ENCODE data around the gene REX1BD. TPM values are rescaled to one million over a fixed set of nuclear protein-coding genes. Genes with fewer than 3 reads are reported as not detected.

Gene REX1BD
- total RNA-seq, 1 experiment from 2014 or later, result 97.1 TPM

GRCh38 chr19:18610556-18611326 is 22.1 kb downstream of the REX1BD start:
- POLR2A ChIA-PET, result no interaction called here
- TF ChIP-seq TCF7L2 (IDR thresholded peaks at IDR 0.05; ENCODE audit: borderline replicate concordance, extremely low read depth, insufficient read depth, insufficient read length), result peak; percentile 60
- TF ChIP-seq YY1 (IDR thresholded peaks at IDR 0.05; ENCODE audit: extremely low read depth, insufficient replicate concordance, low read depth, low read length), result no peak

GRCh38 chr19:18611327-18612050 is 22.9 kb downstream of the REX1BD start:
- no peaks in the 10 kb centered on the region for H4K20me1 ChIP-seq (ENCODE audit: insufficient read depth)
- no peaks in the 10 kb centered on the region for H3K9me2 ChIP-seq (ENCODE audit: insufficient read depth)
- H3K4me2 ChIP-seq (ENCODE audit: low read length), result peak overlapping the region; percentile 40
- TF ChIP-seq ZFX (IDR thresholded peaks at IDR 0.05) (no peak), EZH2 (IDR thresholded peaks at IDR 0.05) (no peak), ELF1 (IDR thresholded peaks at IDR 0.05; ENCODE audit: borderline replicate concordance, low read depth) (no peak), EZH2phosphoT487 (IDR thresholded peaks at IDR 0.05; ENCODE audit: borderline replicate concordance) (no peak), YY1 (IDR thresholded peaks at IDR 0.05; ENCODE audit: extremely low read depth, insufficient replicate concordance, low read depth, low read length) (no peak), POLR2A (IDR thresholded peaks at IDR 0.05; ENCODE audit: borderline replicate concordance, extremely low read depth, insufficient read depth, insufficient read length) (no peak), REST (IDR thresholded peaks at IDR 0.05; ENCODE audit: low read depth) (no peak), ATF3 (IDR thresholded peaks at IDR 0.05) (no peak), CBX3 (IDR thresholded peaks at IDR 0.05; ENCODE audit: low read depth) (no peak), JUND (IDR thresholded peaks at IDR 0.05) (no peak)
- H3K36me3 ChIP-seq (ENCODE audit: control insufficient read depth in 1 of 2, insufficient read depth in 2 of 2, low read length in 2 of 2), result no peaks in the 10 kb centered on the region
- peaks cover 33% of the 10 kb centered on the region; the same call in 1 of the 2 replicates for H3K27me3 ChIP-seq (ENCODE audit: insufficient read depth, low read length)
- POLR2A ChIA-PET, result no interaction called here
- CTCF ChIA-PET, result interaction anchor here (1.6 kb wide), 1 partner anchor 17 kb away, joined by 3 read pairs; no protein-coding TSS in a partner anchor
- H3K4me1 ChIP-seq (ENCODE audit: control insufficient read depth in 1 of 2, insufficient read depth in 2 of 2, low read length in 2 of 2), result peaks cover 22 to 48% of the 10 kb centered on the region in 2 experiments
- no peak overlapping the region for H3K9ac ChIP-seq (ENCODE audit: low read length)
- RAD21 ChIA-PET (ENCODE audit: low non-redundant PET in 1 of 2, low total read pairs in 2 of 2, uncharacterized antibody in 2 of 2, unreplicated experiment in 2 of 2), result no interaction called here
- no peak overlapping the region for H3K27ac ChIP-seq (ENCODE audit: low read depth, low read length)
- ATAC-seq (no peak), DNase-seq (ENCODE audit: low read depth, low spot score) (no peak)
- H3K4me3 ChIP-seq (replicated peaks in 1 of 2; ENCODE audit: low read depth in 1 of 2, low read length in 2 of 2), result no peak overlapping the region
- H3K79me2 ChIP-seq (ENCODE audit: insufficient read depth, low read length), result no peaks in the 10 kb centered on the region
- no TSS peak for BruUV-seq (replicated peaks)
- H2AFZ ChIP-seq (ENCODE audit: low read depth, low read length, poor library complexity, severe bottlenecking), result no peak overlapping the region
- intact Hi-C loops (cut with micrococcal nuclease), result no loop called here
- no peaks in the 10 kb centered on the region for H3K9me3 ChIP-seq (ENCODE audit: control insufficient read depth in 1 of 2, insufficient read depth in 1 of 2, low read depth in 1 of 2, low read length in 2 of 2)

More at GRCh38 chr19:18610556-18611326, 22.1 kb downstream of the REX1BD start:
- DNase-seq (ENCODE audit: low read depth, low spot score) (no peak), ATAC-seq (no peak)
- no TSS peak for BruUV-seq (replicated peaks)
- RAD21 ChIA-PET (ENCODE audit: low non-redundant PET in 1 of 2, low total read pairs in 2 of 2, uncharacterized antibody in 2 of 2, unreplicated experiment in 2 of 2), result no interaction called here
- Histone ChIP-seq H2AFZ (ENCODE audit: low read depth, low read length, poor library complexity, severe bottlenecking) (no peak overlapping the region), H3K9ac (ENCODE audit: low read length) (no peak overlapping the region), H3K9me2 (ENCODE audit: insufficient read depth) (no peaks in the 10 kb centered on the region), H3K9me3 (ENCODE audit: control insufficient read depth in 1 of 2, insufficient read depth in 1 of 2, low read depth in 1 of 2, low read length in 2 of 2) (no peaks in the 10 kb centered on the region), H3K79me2 (ENCODE audit: insufficient read depth, low read length) (no peaks in the 10 kb centered on the region), H3K27me3 (ENCODE audit: insufficient read depth, low read length) (peaks cover 33% of the 10 kb centered on the region; the same call in 1 of the 2 replicates), H3K4me3 (replicated peaks in 1 of 2; ENCODE audit: low read depth in 1 of 2, low read length in 2 of 2) (no peak overlapping the region; a peak in 1 of 4 replicates), H3K36me3 (ENCODE audit: control insufficient read depth in 1 of 2, insufficient read depth in 2 of 2, low read length in 2 of 2) (no peaks in the 10 kb centered on the region), H3K4me1 (ENCODE audit: control insufficient read depth in 1 of 2, insufficient read depth in 2 of 2, low read length in 2 of 2) (peaks cover 23 to 52% of the 10 kb centered on the region in 2 experiments), H3K4me2 (ENCODE audit: low read length) (peak overlapping the region; percentile 40), H3K27ac (ENCODE audit: low read depth, low read length) (no peak overlapping the region; the same call in 1 of the 2 replicates), H4K20me1 (ENCODE audit: insufficient read depth) (no peaks in the 10 kb centered on the region)
- intact Hi-C loops (cut with micrococcal nuclease), result no loop called here
- CTCF ChIA-PET, result no interaction called here

Measured in HCT116 (cell line).